Tongue (tissue), 2 donors: ENCODE measurements around the gene GTF2H2. TPM values are rescaled to one million over a fixed set of nuclear protein-coding genes. Genes with fewer than 3 reads are reported as not detected.
"Not testable (repeated sequence)": the region's sequence is repeated elsewhere in the genome, so short reads cannot be mapped to it uniquely, and the experiment has no call there.

Experiments
- DNase-seq: peaks from one replicate; pipeline ENCODE4 v3.0.0-alpha.2; 2015
- total RNA-seq: library from RNA; depleted of rRNA; stranded (reverse); fragments of >200 nt; gene quantifications from one replicate; pipeline ENCODE4 v1.2.3, GENCODE V29; 2014

Gene GTF2H2
- total RNA-seq, result 38.9 TPM

DNA sequence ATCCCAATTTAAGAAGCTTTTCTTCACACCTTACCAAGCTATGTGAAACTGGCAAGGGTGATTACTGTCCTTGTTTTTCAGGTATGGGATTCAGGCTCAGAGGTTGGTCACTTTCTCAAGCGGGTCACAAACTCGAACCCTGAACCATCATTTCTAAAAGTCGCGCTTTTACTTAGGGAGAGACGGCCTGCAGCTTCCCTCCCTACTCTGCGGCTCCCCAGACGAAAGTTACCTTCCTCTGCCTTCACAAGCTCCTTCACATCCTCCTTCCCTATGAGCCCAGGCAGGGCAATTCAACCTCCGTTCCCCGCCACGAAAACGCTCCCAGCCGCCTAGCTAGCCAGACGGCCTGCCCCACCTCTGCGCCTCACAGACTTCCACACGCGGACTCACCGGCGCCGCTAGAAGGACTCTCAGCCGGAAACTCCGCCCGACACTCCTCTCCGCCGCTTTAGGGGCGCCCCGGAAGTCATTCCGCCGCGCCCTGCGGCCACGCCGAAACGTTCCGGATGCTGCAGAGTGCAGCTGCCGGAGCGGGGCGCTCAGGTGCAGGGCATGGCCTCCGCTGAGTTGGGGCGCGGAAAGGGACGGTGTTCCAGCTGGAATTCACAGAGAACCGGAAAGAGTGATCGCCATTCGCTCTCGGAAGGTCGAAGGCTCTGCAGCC, at the start of gene GTF2H2:
TSS of gene GTF2H2 (minus strand) at position 415 of the 667 bp plus-strand sequence. CDS start 4,913 bp downstream, outside the sequence.
- DNase-seq, result not testable (repeated sequence)

DNA sequence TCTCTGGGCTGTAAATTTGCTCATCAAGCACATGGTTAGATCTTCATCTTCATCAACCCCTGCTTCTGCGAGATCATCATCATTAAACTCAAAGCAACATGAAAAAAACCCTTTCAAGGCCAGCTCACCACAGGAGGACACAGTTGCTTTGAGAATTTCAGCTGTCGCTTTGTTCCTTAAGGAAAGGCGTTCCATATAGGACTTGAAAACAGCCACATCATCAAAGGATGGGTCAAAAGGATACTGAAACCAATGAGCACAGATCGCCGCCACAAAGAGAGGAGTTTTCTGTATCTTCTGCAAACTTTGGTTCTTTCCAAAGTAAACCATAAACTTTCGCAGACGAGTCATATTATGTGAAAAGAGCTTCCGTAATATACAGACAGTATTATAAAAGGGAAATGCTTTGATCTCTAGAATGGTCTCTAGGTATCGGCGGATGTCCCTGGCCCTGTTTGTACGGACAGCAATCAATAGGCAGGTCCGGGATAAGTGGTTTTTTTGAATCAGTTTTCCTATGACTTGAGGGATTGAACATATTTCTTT, 42.3 kb upstream of the GTF2H2 start:
- not testable (repeated sequence) for DNase-seq

DNA sequence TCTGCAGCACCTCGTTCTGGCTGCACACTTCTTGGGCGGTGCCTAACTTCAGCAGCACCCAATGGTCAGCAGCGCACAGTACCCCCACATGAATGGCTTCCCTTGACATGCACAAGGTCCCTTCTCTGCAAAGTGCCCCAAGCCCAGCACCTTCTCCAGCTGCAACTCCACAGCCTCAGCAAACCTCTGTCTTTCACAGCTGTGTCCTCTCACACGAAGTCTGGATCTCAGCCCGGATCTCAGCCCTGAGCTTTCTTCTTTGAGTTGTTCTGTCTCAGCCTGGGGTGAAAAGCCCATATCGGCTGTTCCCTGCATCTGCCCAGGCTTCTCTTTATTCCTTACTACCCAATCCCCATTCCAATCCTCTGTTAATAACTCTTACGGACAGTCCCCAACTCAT, 32.5 kb upstream of the GTF2H2 start:
- not testable (repeated sequence) for DNase-seq

DNA sequence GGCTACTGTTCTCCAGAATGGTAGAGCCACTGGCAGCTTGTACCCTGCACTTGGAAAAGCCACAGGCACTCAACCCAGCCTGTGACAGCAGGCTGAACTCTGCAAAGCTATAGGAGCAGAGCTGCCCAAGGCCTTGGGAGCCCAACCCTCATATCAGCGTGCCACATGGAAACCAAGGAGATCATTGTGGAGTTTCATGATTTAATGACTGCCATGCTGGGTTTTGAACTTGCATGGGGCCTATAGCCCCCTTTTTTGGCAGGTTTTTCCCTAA, 30.4 kb upstream of the GTF2H2 start:
- not testable (repeated sequence) for DNase-seq

DNA sequence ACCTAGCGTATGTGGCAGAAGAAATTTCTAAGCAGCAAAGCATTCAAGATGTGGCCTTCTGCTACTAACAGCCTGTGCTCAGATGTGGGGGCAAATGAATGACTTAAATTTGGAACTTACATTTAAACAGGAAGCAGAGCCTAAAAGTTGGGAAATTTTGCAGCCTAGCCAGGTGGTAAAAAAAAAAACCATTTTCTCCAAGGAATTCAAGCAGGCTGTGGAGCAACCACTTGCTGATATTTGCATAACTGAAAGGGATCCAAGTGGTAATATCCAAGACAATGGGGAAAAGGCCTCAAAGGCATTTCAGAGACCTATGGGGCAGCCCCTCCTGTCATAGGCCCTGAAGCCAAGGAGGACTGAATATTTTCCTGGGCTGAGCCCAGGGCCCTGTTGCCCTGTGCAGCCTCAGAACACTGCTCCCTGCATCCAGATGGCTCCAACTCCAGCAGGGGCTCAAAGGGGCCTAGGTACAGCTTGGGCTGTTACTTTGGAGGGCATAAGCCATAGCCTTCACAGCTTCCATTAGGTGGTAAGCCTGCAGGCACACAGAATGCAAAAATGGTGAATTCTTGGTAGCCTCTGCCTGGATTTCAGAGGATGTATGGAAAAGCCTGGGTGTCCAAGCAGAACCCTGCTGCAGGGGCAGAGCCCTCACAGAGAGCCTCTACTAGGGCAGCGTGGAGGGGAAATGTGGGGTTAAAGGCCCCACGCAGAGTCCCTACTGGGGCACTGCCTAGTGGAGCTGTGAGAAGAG, 29.9 kb upstream of the GTF2H2 start:
- DNase-seq, result not testable (repeated sequence)

DNA sequence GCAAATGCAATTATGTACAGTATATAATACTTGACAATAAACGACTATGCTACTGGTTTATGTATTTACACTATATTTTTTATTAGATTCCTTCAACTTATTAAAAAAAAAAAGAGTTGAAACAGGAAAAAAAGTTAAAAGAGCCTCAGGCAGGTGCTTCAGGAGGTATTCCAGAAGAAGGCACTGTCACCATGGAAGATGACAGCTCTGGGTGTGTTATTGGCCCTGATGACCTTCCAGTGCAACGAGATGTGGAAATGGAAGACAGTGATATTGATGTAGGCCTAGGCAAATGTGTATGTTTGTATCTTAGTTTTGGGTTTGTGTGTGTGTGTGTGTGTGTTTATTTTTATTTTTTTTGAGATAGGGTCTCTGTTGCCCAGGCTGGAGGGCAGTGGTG, 22.3 kb upstream of the GTF2H2 start:
- DNase-seq, result not testable (repeated sequence)

DNA sequence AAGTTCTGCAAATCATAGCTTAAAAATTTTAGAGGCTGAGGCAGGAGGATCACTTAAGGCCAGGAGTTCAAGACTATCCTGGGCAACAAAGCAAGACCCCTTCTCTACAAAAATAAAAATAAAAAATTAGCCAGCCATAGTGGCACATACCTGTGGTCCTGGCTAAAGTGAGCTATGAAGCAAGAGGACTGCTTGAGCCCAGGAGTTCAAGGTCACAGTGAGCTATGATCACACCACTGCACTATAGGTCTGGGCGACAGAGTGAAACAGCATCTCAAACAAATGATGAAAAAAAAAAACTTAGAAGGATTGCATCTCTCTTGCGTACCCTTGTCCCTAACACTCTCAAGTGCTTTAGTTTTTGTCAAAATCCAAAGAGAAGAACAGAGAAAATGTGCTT, 21.3 kb upstream of the GTF2H2 start:
- not testable (repeated sequence) for DNase-seq

DNA sequence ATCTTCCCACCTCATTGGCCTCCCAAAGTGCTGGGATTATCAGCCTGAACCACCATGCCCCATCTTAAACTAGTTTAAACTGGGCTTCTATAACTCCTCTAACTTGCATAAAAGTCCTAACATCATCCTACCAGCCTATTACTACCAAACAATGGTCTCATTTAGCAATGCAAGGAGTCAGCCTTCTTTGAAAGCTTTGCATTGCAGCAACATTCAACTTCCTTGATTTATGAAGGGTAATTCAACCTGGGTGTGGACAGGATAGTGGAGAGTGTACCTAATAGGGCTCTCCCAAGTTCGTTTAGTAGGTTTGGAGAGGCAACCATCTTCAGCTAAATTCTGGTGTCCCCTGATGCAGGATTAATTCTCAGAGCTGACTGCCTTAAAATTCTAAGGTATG, 18.7 kb upstream of the GTF2H2 start:
- DNase-seq, result not testable (repeated sequence)

DNA sequence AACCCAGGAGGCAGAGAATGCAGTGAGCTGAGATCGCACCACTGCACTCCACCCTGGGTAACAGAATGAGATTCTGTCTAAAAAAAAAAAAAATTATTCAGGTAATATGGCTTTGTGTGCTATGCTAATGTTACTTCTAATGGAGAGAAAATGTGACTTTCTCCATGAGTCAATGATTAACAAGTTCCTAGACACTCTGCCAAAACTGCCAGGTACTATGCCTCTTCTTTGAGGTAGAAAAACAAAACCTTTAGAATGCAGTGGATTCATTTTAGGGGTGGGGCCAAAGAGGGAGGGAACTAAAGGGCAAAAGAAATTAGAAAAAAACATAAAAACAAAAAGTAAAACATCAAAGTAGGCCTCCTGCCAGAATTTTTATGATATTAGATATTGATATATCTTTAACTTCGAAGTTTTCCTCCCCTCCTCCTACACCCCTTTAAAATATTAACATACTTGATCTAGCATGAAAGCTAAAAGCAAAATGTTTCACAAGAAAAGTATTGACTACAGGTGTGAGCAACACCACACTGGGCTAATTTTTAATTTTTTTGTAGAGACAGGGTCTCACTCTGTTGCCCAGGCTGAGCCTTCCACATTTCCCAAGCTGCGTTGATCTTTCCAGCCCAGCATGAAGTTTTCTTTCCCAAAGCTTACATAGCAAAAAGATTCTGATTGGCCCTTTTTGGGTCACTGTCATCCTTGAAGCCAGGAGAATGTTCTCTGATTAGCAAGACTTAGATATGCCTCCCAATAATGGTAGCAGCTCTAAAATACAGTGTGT, 17.0 kb upstream of the GTF2H2 start:
- not testable (repeated sequence) for DNase-seq

DNA sequence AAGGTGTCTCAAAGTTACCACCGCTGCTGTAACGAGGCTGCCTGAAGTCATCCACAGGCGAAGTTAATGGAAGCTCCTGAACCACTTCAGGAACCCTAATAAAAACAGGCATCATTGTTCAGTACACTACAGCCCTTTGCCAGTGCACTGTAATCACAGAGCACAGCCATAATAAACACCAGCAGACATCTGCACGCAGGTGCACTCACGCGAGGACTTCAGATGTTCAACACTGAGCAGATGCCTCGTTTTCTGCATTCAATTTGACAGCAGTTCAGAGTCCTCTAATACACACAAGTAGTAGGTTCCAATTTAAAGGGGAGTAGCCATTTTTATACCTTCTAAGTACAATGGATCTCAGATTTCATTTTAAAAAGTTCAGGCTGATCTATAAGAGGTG, 15.4 kb upstream of the GTF2H2 start:
- not testable (repeated sequence) for DNase-seq

DNA sequence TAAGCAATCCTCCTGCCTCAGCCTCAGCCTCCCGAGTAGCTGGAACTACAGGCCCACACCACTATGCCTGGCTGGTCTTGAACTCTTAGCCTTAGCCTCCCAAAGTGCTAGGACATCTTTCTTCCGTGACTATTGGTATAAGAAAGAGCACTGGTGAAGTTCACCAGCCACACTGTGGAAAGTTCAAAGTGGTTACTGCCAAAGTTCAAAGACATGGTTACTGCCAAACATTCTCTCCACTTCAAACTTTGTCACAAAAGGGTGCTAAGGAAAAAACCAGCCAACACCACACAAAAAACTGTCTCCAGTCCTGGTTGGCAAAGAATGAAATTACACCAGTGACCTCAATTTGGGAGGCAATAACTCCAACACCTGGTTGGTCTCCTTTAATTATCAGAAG, 14.9 kb upstream of the GTF2H2 start:
- DNase-seq, result not testable (repeated sequence)

DNA sequence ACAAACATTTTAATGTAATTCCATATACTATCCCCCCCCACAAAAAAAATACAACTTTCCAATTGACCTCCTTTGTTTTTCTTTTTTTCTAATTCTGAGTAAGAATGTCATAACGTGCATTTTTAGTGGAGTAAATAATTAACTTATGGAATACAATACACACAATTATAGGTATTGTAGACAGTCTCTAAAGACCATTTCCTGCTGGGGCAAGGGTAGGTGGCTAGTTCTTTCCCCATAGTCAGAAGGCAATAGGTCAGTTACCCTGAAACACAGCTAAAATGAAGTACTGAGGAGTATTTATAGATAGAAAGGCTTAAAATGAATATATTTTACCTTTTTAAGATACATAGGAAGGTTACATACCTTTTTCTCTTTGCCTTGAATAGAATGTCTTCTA, 6.2 kb downstream of the GTF2H2 start:
- not testable (repeated sequence) for DNase-seq

DNA sequence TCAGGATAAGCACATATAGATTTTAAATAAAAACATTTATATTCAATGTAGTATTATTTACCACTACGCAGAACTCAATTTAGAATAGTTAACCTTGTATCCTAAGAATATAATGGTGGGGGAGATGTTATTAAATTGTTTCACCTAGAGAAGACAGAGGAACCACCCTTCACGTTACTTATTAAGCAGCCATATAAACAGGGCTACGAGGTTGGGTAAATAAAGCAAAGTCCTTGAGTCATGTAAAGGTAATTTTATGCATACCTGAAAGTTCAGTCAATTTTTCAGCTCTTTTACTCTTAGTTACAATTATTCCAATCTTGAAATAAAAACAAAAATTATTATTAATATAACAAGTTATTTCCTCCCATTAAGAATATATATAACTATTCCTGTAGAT, 8.1 kb downstream of the GTF2H2 start:
- DNase-seq, result not testable (repeated sequence)

DNA sequence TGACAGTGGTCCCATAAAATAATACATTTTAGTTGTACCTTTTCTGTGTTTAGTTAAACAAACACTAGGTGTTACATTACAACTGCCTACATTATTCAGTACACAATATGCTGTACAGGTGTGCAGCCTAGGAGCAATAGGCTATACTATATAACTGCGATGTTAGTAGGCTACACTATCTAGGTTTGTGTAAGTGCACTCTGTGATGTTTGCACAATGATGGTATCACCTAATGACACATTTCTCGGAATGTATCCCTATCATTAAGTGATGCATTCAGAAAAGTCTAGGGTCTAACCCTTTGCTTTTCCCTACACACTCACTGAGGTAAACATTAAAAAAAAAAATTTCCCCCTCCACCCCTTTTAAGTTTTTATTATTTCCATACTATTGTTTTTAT, 22.7 kb downstream of the GTF2H2 start:
- not testable (repeated sequence) for DNase-seq

DNA sequence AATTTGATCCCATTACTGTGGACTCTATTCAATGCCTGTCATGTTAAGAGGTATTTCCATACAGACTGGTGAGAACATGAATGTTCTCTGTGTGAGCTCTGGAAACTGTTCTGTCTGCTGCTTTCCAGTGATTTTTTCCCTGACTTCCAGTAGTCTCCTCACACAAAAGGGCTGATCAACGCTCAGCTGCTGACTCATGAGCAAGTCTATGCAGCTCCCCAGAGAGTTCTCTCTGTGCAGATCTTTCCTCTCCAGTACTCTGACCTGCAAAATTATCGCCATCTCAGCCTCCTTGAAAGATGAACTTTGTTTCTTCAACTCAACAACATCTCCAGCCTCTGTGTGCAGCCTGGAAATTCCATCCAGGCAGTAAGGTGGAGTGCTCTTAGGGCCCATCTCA, 23.3 kb downstream of the GTF2H2 start:
- not testable (repeated sequence) for DNase-seq

DNA sequence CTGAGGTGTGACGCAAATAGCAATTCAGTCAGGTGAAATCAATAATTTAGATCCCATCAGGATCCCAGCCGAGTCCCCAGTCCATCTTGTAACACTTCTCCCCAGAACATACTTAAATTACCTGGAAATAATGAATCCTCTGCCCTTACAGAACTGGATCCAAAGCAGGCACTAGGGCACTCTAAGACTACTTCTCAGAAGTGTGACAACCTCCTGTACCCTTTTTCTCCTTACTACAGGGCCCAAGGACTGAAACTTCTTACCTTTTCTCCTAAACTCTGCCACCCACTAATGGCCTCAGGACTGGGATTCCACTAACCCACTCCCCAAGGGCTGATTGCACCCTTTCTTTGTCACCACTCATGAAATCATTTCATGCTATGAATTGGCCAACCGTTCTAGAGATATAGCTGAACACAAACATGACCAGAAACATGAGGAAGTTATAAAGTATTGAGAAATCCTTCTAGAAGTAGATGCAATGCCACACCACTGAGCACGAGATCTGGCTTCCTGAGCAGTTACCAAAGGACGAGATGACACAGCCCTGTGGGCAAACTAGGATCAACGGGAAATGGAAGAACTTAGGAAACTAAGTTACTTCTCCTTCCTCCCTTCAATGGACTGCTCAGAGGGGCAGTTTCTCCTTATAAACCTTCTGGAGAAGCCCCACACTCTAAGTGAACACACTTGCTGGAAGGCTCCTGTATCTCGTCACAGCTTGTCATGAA, 36.3 kb downstream of the GTF2H2 start:
- not testable (repeated sequence) for DNase-seq

DNA sequence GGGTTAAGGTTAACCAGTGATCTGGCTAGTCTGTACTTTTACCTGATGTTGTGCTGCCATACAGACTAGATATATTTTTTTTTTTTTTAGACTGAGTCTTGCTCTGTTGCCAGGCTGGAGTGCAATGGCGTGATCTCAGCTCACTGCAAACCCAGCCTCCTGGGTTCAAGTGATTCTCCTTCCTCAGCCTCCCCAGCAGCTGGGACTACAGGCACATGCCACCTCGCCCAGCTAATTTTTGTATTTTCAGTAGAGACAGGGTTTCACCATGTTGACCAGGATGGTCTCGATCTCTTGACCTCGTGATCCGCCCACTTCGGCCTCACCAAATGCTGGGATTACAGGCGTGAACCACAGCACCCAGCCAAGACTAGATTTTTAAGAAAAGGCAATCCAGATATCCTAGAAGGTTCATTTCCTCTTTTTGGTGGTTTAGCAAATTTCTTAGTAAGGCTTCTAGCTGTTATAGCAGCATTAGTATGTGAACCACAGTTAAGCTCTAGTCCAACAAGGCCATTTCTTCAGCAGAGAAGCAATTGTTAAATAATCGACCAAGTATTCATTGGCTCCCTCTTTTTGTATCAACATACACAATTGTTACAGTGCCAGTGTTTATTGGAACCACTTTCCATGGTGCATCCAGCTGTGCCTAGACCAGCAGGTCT, 42.1 kb downstream of the GTF2H2 start, which contains the start of gene NAIP:
TSS of gene NAIP (minus strand) at position 51 of the 665 bp plus-strand sequence. CDS start 12,424 bp downstream, outside the sequence.
- not testable (repeated sequence) for DNase-seq

DNA sequence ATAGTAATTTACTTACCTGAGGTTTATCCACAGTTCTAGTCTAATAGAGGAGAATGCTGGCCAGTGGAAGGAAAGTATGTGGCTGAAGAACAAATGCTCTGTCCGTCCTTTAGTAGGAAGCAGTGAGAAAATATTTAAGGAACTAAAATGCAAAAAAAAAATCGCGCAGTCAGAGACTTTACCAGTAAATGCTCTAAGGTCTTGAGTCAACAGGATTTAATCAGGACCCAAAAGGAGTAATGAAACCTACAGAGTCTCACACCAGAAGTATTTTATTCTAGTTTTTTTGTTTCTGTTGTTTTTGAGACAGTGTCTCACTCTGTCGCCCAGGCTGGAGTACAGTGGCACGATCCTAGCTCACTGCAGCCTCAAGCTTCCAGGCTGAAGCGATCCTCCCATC, 46.8 kb downstream of the GTF2H2 start:
- not testable (repeated sequence) for DNase-seq

DNA sequence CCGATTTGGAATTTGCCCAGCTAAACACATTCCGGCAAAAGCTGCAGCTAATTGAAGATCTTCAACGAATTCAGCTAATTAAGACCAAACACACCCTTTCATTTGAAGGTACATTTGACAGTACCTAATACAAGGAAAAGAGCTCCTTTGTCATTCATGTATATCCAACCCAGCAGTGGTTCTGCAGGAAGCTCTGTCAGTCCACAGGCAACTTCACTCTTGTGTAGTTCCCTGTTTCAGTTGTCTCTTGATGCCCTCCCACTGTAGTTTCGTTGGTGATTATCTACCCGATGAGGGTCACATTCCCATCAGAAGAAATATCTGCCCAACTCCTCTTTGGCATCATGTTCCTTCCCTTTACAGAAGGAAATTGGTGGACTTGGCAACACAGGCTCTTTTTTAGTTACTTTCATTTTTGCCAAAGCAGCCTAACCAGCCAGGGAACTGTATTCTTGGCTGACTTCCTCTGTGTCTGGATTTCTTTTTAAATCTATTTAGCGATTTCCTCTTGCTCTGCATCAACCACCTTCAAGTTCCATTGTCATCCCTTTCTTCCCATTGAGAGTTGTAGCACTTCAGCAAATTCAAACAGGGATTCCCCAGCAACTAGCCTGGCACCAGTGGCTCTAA, 49.0 kb downstream of the GTF2H2 start:
- DNase-seq, result not testable (repeated sequence)

DNA sequence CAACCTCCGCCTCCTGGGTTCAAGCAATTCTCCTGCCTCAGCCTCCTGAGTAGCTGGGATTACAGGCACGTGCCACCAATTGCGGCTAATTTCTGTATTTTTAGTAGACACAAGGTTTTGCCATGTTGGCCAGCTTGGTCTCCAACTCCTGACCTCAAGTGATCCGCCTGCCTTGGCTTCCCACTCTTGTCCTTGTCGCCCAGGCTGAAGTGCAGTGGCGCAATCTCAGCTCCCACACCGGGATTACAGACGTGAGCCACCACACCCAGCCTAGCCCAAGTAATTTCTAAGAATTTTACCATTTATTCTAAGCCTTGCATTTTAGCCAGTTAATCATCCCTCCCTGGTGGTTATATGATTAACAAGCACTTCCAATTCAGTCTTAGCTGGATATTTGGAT, 53.3 kb downstream of the GTF2H2 start:
- no peak for DNase-seq

DNA sequence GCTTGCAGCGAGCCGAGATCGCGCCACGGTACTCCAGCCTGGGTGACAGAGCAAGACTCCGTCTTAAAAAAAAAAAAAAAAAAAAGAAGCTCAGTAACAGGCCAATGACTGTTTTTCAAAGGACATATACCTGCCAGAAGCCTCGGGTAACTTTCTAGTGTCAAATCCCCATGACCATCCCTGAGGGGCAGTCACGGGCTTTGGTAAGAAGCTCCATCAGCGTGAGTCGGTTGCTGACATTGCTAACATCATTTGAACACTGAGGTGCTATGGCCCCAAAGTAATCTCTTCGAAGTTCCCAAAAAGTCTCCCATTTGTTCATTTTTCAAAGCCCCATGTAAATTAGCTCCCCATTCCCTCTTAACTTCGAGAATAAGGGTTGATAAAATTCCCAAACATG, 53.9 kb downstream of the GTF2H2 start:
- no peak for DNase-seq
